ENCODE data around the gene SLC24A3.
A peak's percentile ranks its signal among the peaks of the same experiment; 100 is the strongest.

Gene SLC24A3

GRCh38 chr20:19430641-19431315 is 218.3 kb downstream of the SLC24A3 start:
- TF ChIP-seq EZH2phosphoT487 (IDR thresholded peaks at IDR 0.05; ENCODE audit: borderline replicate concordance) (no peak), CTCF (conservative IDR thresholded peaks at IDR 0.05; ENCODE audit: low read length) (no peak)
- Histone ChIP-seq H3K9me2 (replicated peaks; ENCODE audit: low read depth, low read length) (no peaks in the 10 kb centered on the region), H3K36me3 (ENCODE audit: insufficient read depth, low read length) (no peaks in the 10 kb centered on the region), H3K4me2 (ENCODE audit: low read depth, low read length, poor library complexity, severe bottlenecking) (no peak overlapping the region), H3K79me2 (ENCODE audit: insufficient read depth, low read length) (no peaks in the 10 kb centered on the region), H3K27me3 (ENCODE audit: insufficient read depth, low read length, poor library complexity, severe bottlenecking) (no peaks in the 10 kb centered on the region), H3K4me3 (ENCODE audit: low read length, poor library complexity, severe bottlenecking) (no peak overlapping the region), H3K9me3 (ENCODE audit: insufficient read depth, low read depth, low read length) (no peaks in the 10 kb centered on the region), H3K9ac (ENCODE audit: low read depth, low read length, poor library complexity, severe bottlenecking) (no peak overlapping the region), H2AFZ (ENCODE audit: low read length) (no peak overlapping the region), H3K4me1 (ENCODE audit: insufficient read depth, low read length, poor library complexity, severe bottlenecking) (peaks cover 47% of the 10 kb centered on the region), H3F3A (ENCODE audit: low read depth) (no peaks in the 10 kb centered on the region), H4K20me1 (ENCODE audit: insufficient read depth, low read length, poor library complexity, severe bottlenecking) (no peaks in the 10 kb centered on the region)

- H3K9me2 ChIP-seq (replicated peaks; ENCODE audit: low read depth, low read length), result no peaks in the 10 kb centered on the region
- H4K20me1 ChIP-seq (ENCODE audit: insufficient read depth, low read length, poor library complexity, severe bottlenecking), result no peaks in the 10 kb centered on the region
- H2AFZ ChIP-seq (ENCODE audit: low read length), result 0 out of 2 replicates have a peak overlapping the region, but pooled peaks have one; percentile 38
- H3K9me3 ChIP-seq (ENCODE audit: insufficient read depth, low read depth, low read length), result no peaks in the 10 kb centered on the region
- H3K79me2 ChIP-seq (ENCODE audit: insufficient read depth, low read length), result no peaks in the 10 kb centered on the region
- peaks cover 49% of the 10 kb centered on the region for H3K4me1 ChIP-seq (ENCODE audit: insufficient read depth, low read length, poor library complexity, severe bottlenecking)
- H3K4me2 ChIP-seq (ENCODE audit: low read depth, low read length, poor library complexity, severe bottlenecking), result no peak overlapping the region
- no peaks in the 10 kb centered on the region for H3K36me3 ChIP-seq (ENCODE audit: insufficient read depth, low read length)
- no peaks in the 10 kb centered on the region for H3F3A ChIP-seq (ENCODE audit: low read depth)
- TF ChIP-seq EZH2phosphoT487 (IDR thresholded peaks at IDR 0.05; ENCODE audit: borderline replicate concordance) (no peak), CTCF (conservative IDR thresholded peaks at IDR 0.05; ENCODE audit: low read length) (no peak)
- no peaks in the 10 kb centered on the region for H3K27me3 ChIP-seq (ENCODE audit: insufficient read depth, low read length, poor library complexity, severe bottlenecking)
- no peak overlapping the region for H3K9ac ChIP-seq (ENCODE audit: low read depth, low read length, poor library complexity, severe bottlenecking)
- H3K4me3 ChIP-seq (ENCODE audit: low read length, poor library complexity, severe bottlenecking), result no peak overlapping the region
These were observed 218.9 kb downstream of the SLC24A3 start for GRCh38 chr20:19431316-19431700.

- H3K79me2 ChIP-seq (ENCODE audit: insufficient read depth, low read length), result no peaks in the 10 kb centered on the region
- no peaks in the 10 kb centered on the region for H3F3A ChIP-seq (ENCODE audit: low read depth)
- no peaks in the 10 kb centered on the region for H3K36me3 ChIP-seq (ENCODE audit: insufficient read depth, low read length)
- no peaks in the 10 kb centered on the region for H4K20me1 ChIP-seq (ENCODE audit: insufficient read depth, low read length, poor library complexity, severe bottlenecking)
- H3K4me3 ChIP-seq (ENCODE audit: low read length, poor library complexity, severe bottlenecking), result no peak overlapping the region
- H3K27me3 ChIP-seq (ENCODE audit: insufficient read depth, low read length, poor library complexity, severe bottlenecking), result no peaks in the 10 kb centered on the region
- no peak overlapping the region for H3K9ac ChIP-seq (ENCODE audit: low read depth, low read length, poor library complexity, severe bottlenecking)
- no peak for TF ChIP-seq EZH2phosphoT487 (IDR thresholded peaks at IDR 0.05; ENCODE audit: borderline replicate concordance)
- no peak for TF ChIP-seq CTCF (conservative IDR thresholded peaks at IDR 0.05; ENCODE audit: low read length)
- peaks cover 54% of the 10 kb centered on the region for H3K4me1 ChIP-seq (ENCODE audit: insufficient read depth, low read length, poor library complexity, severe bottlenecking)
- H2AFZ ChIP-seq (ENCODE audit: low read length), result 0 out of 2 replicates have a peak overlapping the region, but pooled peaks have one; percentile 38
- H3K9me3 ChIP-seq (ENCODE audit: insufficient read depth, low read depth, low read length), result no peaks in the 10 kb centered on the region
- no peak overlapping the region for H3K4me2 ChIP-seq (ENCODE audit: low read depth, low read length, poor library complexity, severe bottlenecking)
- no peaks in the 10 kb centered on the region for H3K9me2 ChIP-seq (replicated peaks; ENCODE audit: low read depth, low read length)
These were observed 219.5 kb downstream of the SLC24A3 start for GRCh38 chr20:19431906-19432305.
